HUES64 (cell line): ENCODE data around the gene CYFIP2.

ENCODE experiments used
- H3K27ac ChIP-seq: 2 replicates; pipeline ENCODE4 v1.7.0; 2013; ENCODE audit warnings: low read depth, low read length, inconsistent platforms
- H3K27me3 ChIP-seq: 2 replicates; pipeline ENCODE4 v1.6.1; 2013; ENCODE audit warnings: mild to moderate bottlenecking, low read length; ENCODE audit not compliant: insufficient read depth
- H3K36me3 ChIP-seq: 2 replicates; pipeline ENCODE4 v1.6.1; 2013; ENCODE audit warnings: mild to moderate bottlenecking, low read length; ENCODE audit not compliant: insufficient read depth
- H3K4me1 ChIP-seq: 2 replicates; pipeline ENCODE4 v1.6.1; 2013; ENCODE audit warnings: mild to moderate bottlenecking, low read length, moderate library complexity; ENCODE audit not compliant: insufficient read depth
- H3K4me3 ChIP-seq: 2 replicates; pipeline ENCODE4 v1.5.1; 2013; ENCODE audit warnings: mild to moderate bottlenecking, low read length, moderate library complexity
- H3K9ac ChIP-seq: 2 replicates; pipeline ENCODE4 v1.6.1; 2013; ENCODE audit warnings: mild to moderate bottlenecking, low read depth, low read length
- H3K9me3 ChIP-seq: 2 replicates; pipeline ENCODE4 v1.6.1; 2013; ENCODE audit warnings: low read depth, low read length; ENCODE audit not compliant: insufficient read depth
- WGBS: fragments of 150-250, 120-280 bp; methylation state at CpG from one replicate; pipeline ENCODE4 v1.1.7; 2013; ENCODE audit warnings: missing lambda C conversion rate; 5-methylcytosine and 5-hydroxymethylcytosine counted together

Gene CYFIP2

GRCh38 chr5:157306081-157306480 is 40.2 kb downstream of the CYFIP2 start:
- Histone ChIP-seq H3K4me3 (no peak overlapping the region), H3K27me3 (no peaks in the 10 kb centered on the region), H3K4me1 (0 out of 2 replicates have a peak, but pooled peaks cover 6% of the 10 kb centered on the region), H3K36me3 (peaks cover 15% of the 10 kb centered on the region; the same call in 1 of the 2 replicates), H3K9ac (no peak overlapping the region), H3K27ac (no peak overlapping the region), H3K9me3 (no peaks in the 10 kb centered on the region)
- 95% methylated on average over 4 of the region's 4 CpGs for WGBS

GRCh38 chr5:157306692-157307471 is 41.0 kb downstream of the CYFIP2 start:
- no peak overlapping the region for H3K27ac ChIP-seq
- WGBS, result 95% methylated on average over 10 of the region's 10 CpGs

GRCh38 chr5:157308836-157309465 is 43.0 kb downstream of the CYFIP2 start:
- peaks cover 3% of the 10 kb centered on the region; the same call in 1 of the 2 replicates for H3K36me3 ChIP-seq
- H3K27ac ChIP-seq, result no peak overlapping the region
- H3K4me1 ChIP-seq, result 0 out of 2 replicates have a peak, but pooled peaks cover 6% of the 10 kb centered on the region
- H3K9ac ChIP-seq, result no peak overlapping the region
- no peak overlapping the region for H3K4me3 ChIP-seq
- no peaks in the 10 kb centered on the region for H3K9me3 ChIP-seq
- WGBS, result 67% methylated on average over 7 of the region's 8 CpGs
- no peaks in the 10 kb centered on the region for H3K27me3 ChIP-seq

More at GRCh38 chr5:157306692-157307471, 41.0 kb downstream of the CYFIP2 start:
- H3K9me3 ChIP-seq, result no peaks in the 10 kb centered on the region
- H3K27me3 ChIP-seq, result no peaks in the 10 kb centered on the region
- H3K4me1 ChIP-seq, result 0 out of 2 replicates have a peak, but pooled peaks cover 6% of the 10 kb centered on the region
- H3K36me3 ChIP-seq, result peaks cover 8% of the 10 kb centered on the region; the same call in 1 of the 2 replicates
- H3K9ac ChIP-seq, result no peak overlapping the region
- no peak overlapping the region for H3K4me3 ChIP-seq

- no peaks in the 10 kb centered on the region for H3K27me3 ChIP-seq
- H3K9ac ChIP-seq, result no peak overlapping the region
- no peak overlapping the region for H3K27ac ChIP-seq
- 81% methylated on average over 14 of the region's 14 CpGs for WGBS
- H3K4me3 ChIP-seq, result no peak overlapping the region
- no peaks in the 10 kb centered on the region for H3K9me3 ChIP-seq
- peaks cover 3% of the 10 kb centered on the region; the same call in 1 of the 2 replicates for H3K36me3 ChIP-seq
- 0 out of 2 replicates have a peak, but pooled peaks cover 6% of the 10 kb centered on the region for H3K4me1 ChIP-seq
Observed at GRCh38 chr5:157309796-157310195, 43.9 kb downstream of the CYFIP2 start.

- H3K4me3 ChIP-seq, result no peak overlapping the region
- WGBS, result 94% methylated on average over 11 of the region's 11 CpGs
- no peak overlapping the region for H3K27ac ChIP-seq
- no peaks in the 10 kb centered on the region for H3K27me3 ChIP-seq
- H3K9me3 ChIP-seq, result no peaks in the 10 kb centered on the region
- H3K4me1 ChIP-seq, result 0 out of 2 replicates have a peak, but pooled peaks cover 6% of the 10 kb centered on the region
- peaks cover 19% of the 10 kb centered on the region for H3K36me3 ChIP-seq
- no peak overlapping the region for H3K9ac ChIP-seq
Observed at GRCh38 chr5:157311595-157311994, 45.7 kb downstream of the CYFIP2 start.

- Histone ChIP-seq H3K27ac (no peak overlapping the region), H3K4me3 (no peak overlapping the region), H3K9ac (no peak overlapping the region), H3K27me3 (no peaks in the 10 kb centered on the region), H3K4me1 (0 out of 2 replicates have a peak, but pooled peaks cover 6% of the 10 kb centered on the region), H3K9me3 (no peaks in the 10 kb centered on the region), H3K36me3 (peaks cover 26% of the 10 kb centered on the region)
- 57% methylated on average over 5 of the region's 6 CpGs for WGBS
Observed at GRCh38 chr5:157312492-157312891, 46.6 kb downstream of the CYFIP2 start.

GRCh38 chr5:157322581-157322980 is 56.7 kb downstream of the CYFIP2 start:
- Histone ChIP-seq H3K9me3 (no peaks in the 10 kb centered on the region), H3K4me3 (no peak overlapping the region), H3K9ac (no peak overlapping the region), H3K36me3 (peaks cover 66% of the 10 kb centered on the region), H3K4me1 (no peaks in the 10 kb centered on the region), H3K27ac (no peak overlapping the region), H3K27me3 (no peaks in the 10 kb centered on the region)
- WGBS, result 94% methylated on average over 13 of the region's 13 CpGs

GRCh38 chr5:157323107-157323706 is 57.3 kb downstream of the CYFIP2 start:
- H3K27me3 ChIP-seq, result no peaks in the 10 kb centered on the region
- no peaks in the 10 kb centered on the region for H3K4me1 ChIP-seq
- no peak overlapping the region for H3K4me3 ChIP-seq
- no peaks in the 10 kb centered on the region for H3K9me3 ChIP-seq
- H3K27ac ChIP-seq, result no peak overlapping the region
- H3K36me3 ChIP-seq, result peaks cover 68% of the 10 kb centered on the region
- no peak overlapping the region for H3K9ac ChIP-seq
- 93% methylated on average over 10 of the region's 10 CpGs for WGBS

- Histone ChIP-seq H3K36me3 (peaks cover 62% of the 10 kb centered on the region), H3K27me3 (no peaks in the 10 kb centered on the region), H3K9ac (no peak overlapping the region), H3K9me3 (no peaks in the 10 kb centered on the region), H3K27ac (no peak overlapping the region), H3K4me3 (no peak overlapping the region), H3K4me1 (no peaks in the 10 kb centered on the region)
- WGBS, result 95% methylated on average over 7 of the region's 7 CpGs
Observed at GRCh38 chr5:157324237-157324636, 58.3 kb downstream of the CYFIP2 start.

- Histone ChIP-seq H3K27me3 (no peaks in the 10 kb centered on the region), H3K9me3 (no peaks in the 10 kb centered on the region), H3K36me3 (peaks cover 61% of the 10 kb centered on the region), H3K27ac (no peak overlapping the region), H3K4me3 (no peak overlapping the region), H3K4me1 (no peaks in the 10 kb centered on the region), H3K9ac (no peak overlapping the region)
- whole genome bisulfite sequencing, result 93% methylated on average over 7 of the region's 7 CpGs
Observed at GRCh38 chr5:157326440-157327005, 60.6 kb downstream of the CYFIP2 start.

GRCh38 chr5:157327771-157328170 is 61.8 kb downstream of the CYFIP2 start:
- WGBS, result 91% methylated on average over 3 of the region's 3 CpGs
- Histone ChIP-seq H3K9me3 (no peaks in the 10 kb centered on the region), H3K36me3 (peaks cover 66% of the 10 kb centered on the region), H3K4me3 (no peak overlapping the region), H3K9ac (no peak overlapping the region), H3K27me3 (no peaks in the 10 kb centered on the region), H3K27ac (no peak overlapping the region), H3K4me1 (no peaks in the 10 kb centered on the region)
